ENCODE measurements around the gene SLC38A5.
A peak's percentile ranks its signal among the peaks of the same experiment; 100 is the strongest.

- TF ChIP-seq POLR2A (IDR thresholded peaks at IDR 0.05; ENCODE audit: borderline replicate concordance, extremely low read depth, insufficient read depth, insufficient read length), result no peak
- TF ChIP-seq ATF3 (IDR thresholded peaks at IDR 0.05), result no peak
- peak in 1 of 3 experiments; percentile 49; a peak in 2 of 6 replicates for TF ChIP-seq CTCF (IDR thresholded peaks at IDR 0.05 in 2 of 3, conservative IDR thresholded peaks at IDR 0.05 in 1 of 3; ENCODE audit: borderline replicate concordance in 1 of 3, insufficient read depth in 1 of 3, low read depth in 2 of 3, low read length in 2 of 3)
- no peak for TF ChIP-seq ZNF274 (IDR thresholded peaks at IDR 0.05; ENCODE audit: low read depth, low read length)
- no peak for TF ChIP-seq SIN3A (IDR thresholded peaks at IDR 0.05; ENCODE audit: low read depth)
- TF ChIP-seq REST (IDR thresholded peaks at IDR 0.05; ENCODE audit: low read depth), result no peak
- no peak for TF ChIP-seq TCF7L2 (IDR thresholded peaks at IDR 0.05; ENCODE audit: borderline replicate concordance, extremely low read depth, insufficient read depth, insufficient read length)
- TF ChIP-seq POLR2AphosphoS5 (IDR thresholded peaks at IDR 0.05; ENCODE audit: low read depth, low read length), result no peak
- TF ChIP-seq EZH2 (IDR thresholded peaks at IDR 0.05), result no peak
- no peak for TF ChIP-seq CBX3 (IDR thresholded peaks at IDR 0.05; ENCODE audit: low read depth)
- no peak for TF ChIP-seq ZBTB33 (IDR thresholded peaks at IDR 0.05; ENCODE audit: extremely low read depth, insufficient replicate concordance, low read length)
These were observed 23.9 kb upstream of the SLC38A5 start for GRCh38 chrX:48493890-48494364.
